ENCODE data around the gene TANC1. TPM values are rescaled to one million over a fixed set of nuclear protein-coding genes. Genes with fewer than 3 reads are reported as not detected.

Gene TANC1
- total RNA-seq, 1 experiment from 2014 or later: not detected

DNA sequence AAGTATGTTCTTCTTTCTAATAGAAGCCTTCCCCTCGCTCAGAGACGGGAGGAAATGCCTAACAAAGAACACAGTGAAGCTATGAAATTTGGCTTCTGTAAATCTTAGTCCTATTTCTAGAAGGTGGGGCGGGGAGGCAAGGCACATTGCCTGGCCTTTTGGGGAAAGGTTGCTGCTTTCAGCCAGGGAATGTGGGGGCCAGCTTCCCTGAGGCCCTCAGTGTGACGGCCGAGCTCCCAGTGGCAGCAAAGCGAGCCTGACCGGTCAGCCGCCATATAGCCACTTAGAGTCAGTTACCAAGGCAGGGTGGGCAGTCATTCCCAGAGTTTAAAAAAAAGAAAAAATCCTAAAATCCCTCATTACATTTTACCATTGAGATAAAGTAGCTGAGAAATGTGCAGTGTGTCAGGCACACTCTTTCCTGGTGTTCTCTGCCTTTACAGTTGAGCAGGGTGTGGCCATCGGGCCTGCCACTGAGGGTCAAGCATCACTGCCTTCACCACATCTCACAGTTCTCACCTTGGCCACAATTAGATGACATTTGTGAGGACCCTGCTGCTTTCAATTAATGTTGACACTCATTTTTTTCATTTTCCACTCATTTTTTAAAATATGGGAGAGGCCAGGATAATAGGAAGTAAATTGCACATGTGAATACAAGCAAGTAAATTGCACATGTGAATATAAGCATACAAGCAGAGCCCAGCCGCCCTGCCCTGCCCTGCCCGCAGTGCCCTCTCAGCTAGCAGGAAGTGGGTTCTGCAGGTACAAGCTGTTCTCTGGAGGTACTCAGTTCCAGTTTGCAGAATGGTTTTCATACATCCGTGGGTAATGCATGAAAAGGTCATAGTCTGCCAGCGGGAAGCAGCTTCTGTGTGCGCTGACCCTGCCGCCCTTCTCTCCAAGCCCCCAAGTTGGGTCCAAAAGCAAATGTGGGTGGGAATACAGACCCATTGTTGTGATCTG is 241.2 kb downstream of the TANC1 start:
- no peak for DNase-seq
- H3K4me2 ChIP-seq (ENCODE audit: low read depth, low read length, poor library complexity, severe bottlenecking): no peak overlapping the region
- H3K79me2 ChIP-seq (ENCODE audit: low read length): no peaks in the 10 kb centered on the region
- no peak overlapping the region for H3K27ac ChIP-seq (ENCODE audit: low read length)
- no peaks in the 10 kb centered on the region for H3K36me3 ChIP-seq (ENCODE audit: insufficient read depth, low read length)
- H3K4me1 ChIP-seq (ENCODE audit: low read length): peaks cover 3% of the 10 kb centered on the region; the same call in 1 of the 2 replicates
- H3K9me2 ChIP-seq (replicated peaks; ENCODE audit: insufficient read depth, low read length): no peaks in the 10 kb centered on the region
- H3K9ac ChIP-seq (ENCODE audit: low read length): no peak overlapping the region
- H3K27me3 ChIP-seq (ENCODE audit: low read length): no peaks in the 10 kb centered on the region
- H3K9me3 ChIP-seq (ENCODE audit: low read length): no peaks in the 10 kb centered on the region
- no peaks in the 10 kb centered on the region for H4K20me1 ChIP-seq (ENCODE audit: insufficient read depth, low read depth, low read length)
- no peak overlapping the region for H3K4me3 ChIP-seq (ENCODE audit: low read length)
- no peak overlapping the region for H2AFZ ChIP-seq (ENCODE audit: low read length)

DNA sequence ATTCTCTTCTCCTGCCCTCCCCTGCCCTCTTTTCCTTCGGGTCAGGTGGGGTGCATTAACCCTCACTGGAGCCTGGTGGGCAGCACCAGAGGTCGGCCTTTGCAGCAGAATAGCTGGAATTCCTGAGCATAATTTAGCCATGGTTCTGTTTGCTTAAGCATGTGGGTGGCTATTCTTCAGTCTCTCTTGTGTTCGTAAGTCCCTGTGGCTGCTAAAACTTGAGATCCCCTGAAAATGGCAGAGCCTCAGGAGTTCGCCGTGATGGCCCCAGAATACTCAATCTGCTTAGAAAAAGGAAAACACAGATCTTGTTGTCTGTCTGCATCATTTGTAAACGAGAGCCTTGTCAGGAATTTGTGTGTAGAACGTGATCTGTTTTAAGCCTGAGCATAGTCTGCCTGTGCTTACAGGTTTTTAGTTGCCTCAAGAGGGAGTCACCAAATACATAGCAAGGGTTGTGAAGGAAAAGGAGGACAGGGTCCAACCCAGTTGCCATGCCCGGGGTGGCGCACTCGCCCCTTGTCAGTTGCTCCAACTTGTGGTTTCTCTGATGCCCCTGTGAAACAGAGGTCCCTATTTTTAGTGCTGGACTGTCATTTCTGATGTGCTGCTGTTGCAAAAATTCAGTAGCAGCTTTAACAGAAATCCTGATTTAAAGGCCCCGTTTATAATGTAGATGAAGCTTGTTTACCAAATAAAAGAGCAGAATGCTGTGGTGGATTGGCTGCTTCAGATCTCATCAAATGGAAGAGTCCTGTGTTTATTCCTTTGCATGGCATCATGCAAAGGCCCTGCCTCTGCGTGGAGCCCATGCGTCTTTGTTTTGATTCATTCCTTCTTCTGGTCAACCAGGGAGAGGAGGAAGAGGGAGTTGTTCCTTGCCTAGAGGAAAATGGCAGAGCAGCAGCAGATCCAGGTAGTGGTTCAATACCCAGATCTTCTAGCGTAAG is 243.3 kb downstream of the TANC1 start:
- Histone ChIP-seq H2AFZ (ENCODE audit: low read length) (no peak overlapping the region), H3K9ac (ENCODE audit: low read length) (no peak overlapping the region), H3K27ac (ENCODE audit: low read length) (no peak overlapping the region), H3K4me1 (ENCODE audit: low read length) (peaks cover 3% of the 10 kb centered on the region; the same call in 1 of the 2 replicates), H3K79me2 (ENCODE audit: low read length) (no peaks in the 10 kb centered on the region), H3K9me2 (replicated peaks; ENCODE audit: insufficient read depth, low read length) (no peaks in the 10 kb centered on the region), H3K4me3 (ENCODE audit: low read length) (no peak overlapping the region), H4K20me1 (ENCODE audit: insufficient read depth, low read depth, low read length) (no peaks in the 10 kb centered on the region), H3K27me3 (ENCODE audit: low read length) (no peaks in the 10 kb centered on the region), H3K9me3 (ENCODE audit: low read length) (no peaks in the 10 kb centered on the region), H3K4me2 (ENCODE audit: low read depth, low read length, poor library complexity, severe bottlenecking) (no peak overlapping the region), H3K36me3 (ENCODE audit: insufficient read depth, low read length) (no peaks in the 10 kb centered on the region)
- no peak for DNase-seq

DNA sequence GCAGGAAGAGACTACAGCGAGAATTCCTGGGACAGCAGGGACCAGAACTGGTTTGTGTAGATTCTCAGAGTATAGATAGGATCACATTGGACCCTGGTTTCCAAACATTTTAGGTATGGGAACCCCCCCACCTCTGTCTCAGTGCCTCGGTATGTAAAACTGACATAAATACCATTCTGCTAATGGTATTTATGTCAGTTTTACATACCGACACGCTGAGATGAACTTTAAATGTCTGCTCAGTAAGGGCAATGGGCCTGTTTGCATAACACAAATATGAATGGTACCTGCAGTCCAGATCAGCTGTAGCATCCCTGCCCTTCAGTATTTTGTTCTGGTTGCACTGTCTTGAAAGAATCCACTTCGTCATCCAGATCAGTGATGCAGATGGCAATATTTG is 244.9 kb downstream of the TANC1 start:
- no peaks in the 10 kb centered on the region for H3K27me3 ChIP-seq (ENCODE audit: low read length)
- H3K27ac ChIP-seq (ENCODE audit: low read length): no peak overlapping the region
- no peak overlapping the region for H3K4me2 ChIP-seq (ENCODE audit: low read depth, low read length, poor library complexity, severe bottlenecking)
- H3K9ac ChIP-seq (ENCODE audit: low read length): no peak overlapping the region
- no peaks in the 10 kb centered on the region for H3K9me2 ChIP-seq (replicated peaks; ENCODE audit: insufficient read depth, low read length)
- no peaks in the 10 kb centered on the region for H3K79me2 ChIP-seq (ENCODE audit: low read length)
- H3K4me1 ChIP-seq (ENCODE audit: low read length): peaks cover 3% of the 10 kb centered on the region; the same call in 1 of the 2 replicates
- no peak overlapping the region for H3K4me3 ChIP-seq (ENCODE audit: low read length)
- no peak for DNase-seq
- no peaks in the 10 kb centered on the region for H3K36me3 ChIP-seq (ENCODE audit: insufficient read depth, low read length)
- no peaks in the 10 kb centered on the region for H3K9me3 ChIP-seq (ENCODE audit: low read length)
- no peak overlapping the region for H2AFZ ChIP-seq (ENCODE audit: low read length)
- H4K20me1 ChIP-seq (ENCODE audit: insufficient read depth, low read depth, low read length): no peaks in the 10 kb centered on the region

DNA sequence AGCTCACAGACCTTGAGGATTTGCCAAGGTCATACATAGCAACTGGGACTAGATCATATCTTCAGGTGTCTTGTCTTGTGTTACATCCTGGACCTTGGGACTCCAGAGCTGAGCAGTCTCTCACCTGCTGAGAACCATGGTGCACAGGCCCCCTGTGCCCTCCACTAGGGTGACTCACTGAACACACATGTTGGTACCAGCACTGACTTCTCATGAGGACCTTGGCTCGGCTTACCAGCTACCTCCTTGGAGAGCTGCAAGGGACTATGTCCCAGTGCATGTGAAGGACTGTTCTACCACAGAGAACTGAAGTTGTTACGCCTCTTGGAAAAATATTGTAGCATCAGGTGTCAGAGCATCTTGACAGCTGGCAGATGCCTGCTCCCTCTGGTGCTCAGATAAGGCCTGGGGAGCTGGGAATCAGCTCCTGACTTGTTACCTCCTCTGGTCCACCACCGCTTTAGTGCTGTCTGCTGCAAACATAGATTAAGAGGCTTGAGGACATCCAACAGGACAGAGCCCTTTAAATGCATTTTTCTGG is 246.0 kb downstream of the TANC1 start:
- H3K27me3 ChIP-seq (ENCODE audit: low read length): no peaks in the 10 kb centered on the region
- peaks cover 3% of the 10 kb centered on the region; the same call in 1 of the 2 replicates for H3K4me1 ChIP-seq (ENCODE audit: low read length)
- H4K20me1 ChIP-seq (ENCODE audit: insufficient read depth, low read depth, low read length): no peaks in the 10 kb centered on the region
- no peak for DNase-seq
- H3K27ac ChIP-seq (ENCODE audit: low read length): no peak overlapping the region
- H3K9me3 ChIP-seq (ENCODE audit: low read length): no peaks in the 10 kb centered on the region
- no peak overlapping the region for H3K9ac ChIP-seq (ENCODE audit: low read length)
- H2AFZ ChIP-seq (ENCODE audit: low read length): no peak overlapping the region
- H3K9me2 ChIP-seq (replicated peaks; ENCODE audit: insufficient read depth, low read length): no peaks in the 10 kb centered on the region
- H3K36me3 ChIP-seq (ENCODE audit: insufficient read depth, low read length): no peaks in the 10 kb centered on the region
- no peak overlapping the region for H3K4me2 ChIP-seq (ENCODE audit: low read depth, low read length, poor library complexity, severe bottlenecking)
- no peaks in the 10 kb centered on the region for H3K79me2 ChIP-seq (ENCODE audit: low read length)
- no peak overlapping the region for H3K4me3 ChIP-seq (ENCODE audit: low read length)

DNA sequence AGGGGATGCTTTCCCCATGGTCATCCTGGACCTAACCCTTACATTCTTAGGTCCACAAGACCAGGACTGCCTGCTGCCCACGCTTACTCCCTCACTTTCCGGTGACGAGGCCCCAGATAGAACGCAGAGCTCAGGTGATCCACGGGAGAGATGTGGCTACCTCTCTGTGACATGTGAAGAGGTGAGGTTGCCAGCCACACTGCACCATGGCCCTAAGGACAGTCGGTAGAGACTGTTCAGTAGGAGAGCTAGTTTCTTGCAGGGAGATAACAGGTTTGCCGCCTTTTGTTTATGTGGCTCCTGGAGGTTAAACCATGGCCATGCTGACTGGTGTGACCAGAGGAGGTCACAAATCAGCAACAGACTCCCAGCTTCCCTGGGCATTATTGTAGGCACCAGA is 246.7 kb downstream of the TANC1 start:
- Histone ChIP-seq H3K79me2 (ENCODE audit: low read length) (no peaks in the 10 kb centered on the region), H4K20me1 (ENCODE audit: insufficient read depth, low read depth, low read length) (no peaks in the 10 kb centered on the region), H3K27me3 (ENCODE audit: low read length) (no peaks in the 10 kb centered on the region), H3K36me3 (ENCODE audit: insufficient read depth, low read length) (no peaks in the 10 kb centered on the region), H2AFZ (ENCODE audit: low read length) (no peak overlapping the region), H3K4me1 (ENCODE audit: low read length) (peaks cover 3% of the 10 kb centered on the region; the same call in 1 of the 2 replicates), H3K4me2 (ENCODE audit: low read depth, low read length, poor library complexity, severe bottlenecking) (no peak overlapping the region), H3K9me3 (ENCODE audit: low read length) (no peaks in the 10 kb centered on the region), H3K4me3 (ENCODE audit: low read length) (no peak overlapping the region), H3K9ac (ENCODE audit: low read length) (no peak overlapping the region), H3K9me2 (replicated peaks; ENCODE audit: insufficient read depth, low read length) (no peaks in the 10 kb centered on the region), H3K27ac (ENCODE audit: low read length) (no peak overlapping the region)
- no peak for DNase-seq

DNA sequence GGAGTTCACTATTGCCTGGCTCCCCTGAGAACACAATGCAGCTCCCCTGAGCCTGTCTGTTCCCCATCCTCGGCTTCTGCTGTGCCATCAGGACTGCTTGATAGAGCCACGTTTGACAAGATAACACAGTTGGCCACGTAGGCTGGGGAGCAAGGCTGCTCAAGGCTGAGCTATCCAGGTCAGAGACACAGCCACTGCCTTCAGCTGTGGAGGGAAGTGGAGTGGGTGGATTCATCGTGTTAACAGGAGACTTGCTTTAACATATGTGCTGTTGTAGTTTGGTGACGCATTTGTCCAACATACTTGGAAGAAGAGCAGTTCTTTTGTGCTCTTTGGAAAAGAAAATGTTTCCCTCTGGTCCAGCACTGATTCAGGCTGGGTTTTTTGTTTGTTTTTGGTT is 249.2 kb downstream of the TANC1 start:
- no peak for DNase-seq
- Histone ChIP-seq H4K20me1 (ENCODE audit: insufficient read depth, low read depth, low read length) (no peaks in the 10 kb centered on the region), H3K9ac (ENCODE audit: low read length) (no peak overlapping the region), H3K9me2 (replicated peaks; ENCODE audit: insufficient read depth, low read length) (no peaks in the 10 kb centered on the region), H3K4me2 (ENCODE audit: low read depth, low read length, poor library complexity, severe bottlenecking) (no peak overlapping the region), H2AFZ (ENCODE audit: low read length) (no peak overlapping the region), H3K79me2 (ENCODE audit: low read length) (no peaks in the 10 kb centered on the region), H3K36me3 (ENCODE audit: insufficient read depth, low read length) (no peaks in the 10 kb centered on the region), H3K4me3 (ENCODE audit: low read length) (no peak overlapping the region), H3K27ac (ENCODE audit: low read length) (no peak overlapping the region), H3K9me3 (ENCODE audit: low read length) (no peaks in the 10 kb centered on the region), H3K4me1 (ENCODE audit: low read length) (peaks cover 3% of the 10 kb centered on the region; the same call in 1 of the 2 replicates), H3K27me3 (ENCODE audit: low read length) (no peaks in the 10 kb centered on the region)

DNA sequence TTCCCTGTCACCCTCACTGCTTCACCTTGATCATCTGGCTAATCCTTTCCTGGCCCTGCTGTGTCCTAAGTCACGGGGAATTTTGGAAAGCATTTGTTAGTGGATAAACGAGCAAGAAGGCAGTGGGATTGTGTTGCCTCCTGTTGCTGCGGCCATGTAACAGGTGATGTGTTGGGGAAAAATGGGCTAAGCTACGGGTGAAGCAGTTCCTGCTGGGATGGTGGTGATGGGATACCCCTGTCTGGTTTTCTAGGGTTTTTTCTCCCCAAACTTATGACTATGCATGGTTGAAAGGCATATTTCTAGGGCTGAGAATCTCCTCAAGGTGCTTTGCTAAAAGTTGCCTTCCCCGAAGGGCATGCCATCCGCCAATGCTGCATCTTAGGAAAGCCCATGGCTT is 249.9 kb downstream of the TANC1 start:
- Histone ChIP-seq H3K9me2 (replicated peaks; ENCODE audit: insufficient read depth, low read length) (no peaks in the 10 kb centered on the region), H3K79me2 (ENCODE audit: low read length) (no peaks in the 10 kb centered on the region), H3K36me3 (ENCODE audit: insufficient read depth, low read length) (no peaks in the 10 kb centered on the region), H3K9ac (ENCODE audit: low read length) (no peak overlapping the region), H3K4me3 (ENCODE audit: low read length) (no peak overlapping the region), H3K4me2 (ENCODE audit: low read depth, low read length, poor library complexity, severe bottlenecking) (no peak overlapping the region), H2AFZ (ENCODE audit: low read length) (no peak overlapping the region), H3K27me3 (ENCODE audit: low read length) (no peaks in the 10 kb centered on the region), H3K4me1 (ENCODE audit: low read length) (peaks cover 2% of the 10 kb centered on the region; the same call in 1 of the 2 replicates), H3K27ac (ENCODE audit: low read length) (no peak overlapping the region), H4K20me1 (ENCODE audit: insufficient read depth, low read depth, low read length) (no peaks in the 10 kb centered on the region), H3K9me3 (ENCODE audit: low read length) (no peaks in the 10 kb centered on the region)
- no peak for DNase-seq
